OCI-LY7 (cell line): ENCODE data around the gene CTU2. TPM values are rescaled to one million over a fixed set of nuclear protein-coding genes. Genes with fewer than 3 reads are reported as not detected.

ENCODE experiments used
- BruUV-seq: library from RNA; stranded (reverse); fragments of 400-500 nt; replicated peaks from 2 replicates; lab custom pipeline; 2021; lab: Mats Ljungman, UMichigan
- CTCF ChIA-PET: fragments of 300-600 bp; sonication (Branson Sonifier 250); formaldehyde crosslinking; loops from one replicate; lab custom pipeline; 2022; ENCODE audit warnings: antibody characterized with exemption; ENCODE audit not compliant: unreplicated experiment; lab: Charles Lee
- POLR2A ChIA-PET: fragments of 300-600 bp; sonication (Branson Sonifier 250); formaldehyde crosslinking; loops from one replicate; lab custom pipeline; 2022; ENCODE audit warnings: antibody characterized with exemption; lab: Charles Lee
- DNase-seq: peaks from one replicate; pipeline ENCODE4 v3.0.0-alpha.2; 2015; ENCODE audit warnings: low spot score
- H2AFZ ChIP-seq: fragments of 200-600 bp; sonication (generic), shearing (Covaris generic); 2 replicates; pipeline ENCODE4 v1.6.1; 2014; ENCODE audit warnings: mild to moderate bottlenecking, antibody characterized with exemption, low read length, moderate library complexity
- H3K27ac ChIP-seq: fragments of 200-600 bp; sonication (generic); 2 replicates; pipeline ENCODE4 v1.5.1; 2014; ENCODE audit warnings: mixed run types, low read depth, mild to moderate bottlenecking, moderate library complexity, low read length, inconsistent platforms; ENCODE audit not compliant: poor library complexity, severe bottlenecking
- H3K36me3 ChIP-seq: fragments of 200-600 bp; sonication (generic); 2 replicates; pipeline ENCODE4 v1.6.1; 2014; ENCODE audit warnings: mild to moderate bottlenecking, antibody characterized with exemption, low read length, moderate library complexity, mixed read lengths; ENCODE audit not compliant: insufficient read depth
- H3K4me1 ChIP-seq: fragments of 200-600 bp; sonication (generic); 2 replicates; pipeline ENCODE4 v1.5.1; 2014; ENCODE audit warnings: mild to moderate bottlenecking, low read length; ENCODE audit not compliant: insufficient read depth, poor library complexity, severe bottlenecking
- H3K4me2 ChIP-seq: fragments of 200-600 bp; sonication (generic); 2 replicates; pipeline ENCODE4 v1.6.1; 2014; ENCODE audit warnings: mild to moderate bottlenecking, low read length
- H3K4me3 ChIP-seq: fragments of 200-600 bp; sonication (generic); 2 replicates; pipeline ENCODE4 v1.5.1; 2014; ENCODE audit warnings: mild to moderate bottlenecking, low read depth, low read length; ENCODE audit not compliant: poor library complexity, severe bottlenecking
- H3K79me2 ChIP-seq: fragments of 200-600 bp; sonication (generic); 2 replicates; pipeline ENCODE4 v1.6.1; 2016; ENCODE audit warnings: low read depth, mild to moderate bottlenecking, low read length, moderate library complexity, mixed read lengths; ENCODE audit not compliant: insufficient read depth
- H3K9me2 ChIP-seq: fragments of 200-600 bp; sonication (generic); 2 replicates; pipeline ENCODE4 v1.6.1; 2016; ENCODE audit warnings: mild to moderate bottlenecking, low read length, mixed read lengths; ENCODE audit not compliant: insufficient read depth
- H3K9me3 ChIP-seq: fragments of 200-600 bp; sonication (generic); 2 replicates; pipeline ENCODE4 v1.6.1; 2014; ENCODE audit warnings: mild to moderate bottlenecking, mixed run types, low read length, mixed read lengths
- H4K20me1 ChIP-seq: fragments of 200-600 bp; sonication (generic); 2 replicates; pipeline ENCODE4 v1.6.1; 2014; ENCODE audit warnings: mild to moderate bottlenecking, antibody characterized with exemption, low read length, moderate library complexity, mixed read lengths; ENCODE audit not compliant: insufficient read depth
- CTCF ChIP-seq: fragments of 200-600 bp; sonication (generic); conservative IDR thresholded peaks from 2 replicates; pipeline ENCODE4 v1.5.1; 2014; ENCODE audit warnings: mild to moderate bottlenecking, antibody characterized with exemption, low read length, moderate library complexity, mixed read lengths
- EZH2phosphoT487 ChIP-seq: fragments of 200-600 bp; sonication (generic); IDR thresholded peaks from 2 replicates; pipeline ENCODE4 v1.6.1; 2018; ENCODE audit warnings: low read depth, borderline replicate concordance, mild to moderate bottlenecking, mixed run types, antibody characterized with exemption, low read length, moderate library complexity, mixed read lengths
- intact Hi-C: fragments of 100-400 bp; cut with micrococcal nuclease; formaldehyde crosslinking; loops from one replicate; pipeline ENCODE4 v1.10.0; 2022; ENCODE audit not compliant: unreplicated experiment
- total RNA-seq, 2 experiments: library from RNA; depleted of rRNA in 1 of 2; stranded (reverse); fragments of >200 nt in 1 of 2; shearing (Covaris generic) in 1 of 2; gene quantifications; 2 replicates each; pipeline ENCODE4 v1.2.3, GENCODE V29; 2014 to 2022

The CTU2 gene
- total RNA-seq, 2 experiments from 2014 or later, result 21.9 to 24.4 TPM

GRCh38 chr16:88742896-88743605, 36.7 kb downstream of the CTU2 start:
- ChIA-PET CTCF (interaction anchor here (0.6 to 1.0 kb wide), 3 partner anchors 8 to 450 kb away, joined by 3 read pairs; partner anchors contain the start of gene PIEZO1), POLR2A (no interaction called here)
- Histone ChIP-seq H4K20me1 (no peaks in the 10 kb centered on the region), H2AFZ (no peak overlapping the region), H3K4me2 (peak overlapping the region; percentile 30; the same call in 1 of the 2 replicates), H3K9me3 (no peaks in the 10 kb centered on the region), H3K4me1 (peaks cover 55% of the 10 kb centered on the region), H3K27ac (no peak overlapping the region), H3K4me3 (no peak overlapping the region), H3K36me3 (peaks cover 5% of the 10 kb centered on the region; the same call in 1 of the 2 replicates), H3K79me2 (no peaks in the 10 kb centered on the region), H3K9me2 (no peaks in the 10 kb centered on the region)
- BruUV-seq, result no TSS peak
- intact Hi-C loops, result no loop called here
- TF ChIP-seq CTCF (no peak), EZH2phosphoT487 (no peak)
- DNase-seq, result peak; percentile 59

- POLR2A ChIA-PET, result no interaction called here
- H3K79me2 ChIP-seq, result no peaks in the 10 kb centered on the region
These were observed 37.6 kb downstream of the CTU2 start for GRCh38 chr16:88743693-88744576.

More at GRCh38 chr16:88743693-88744576, 37.6 kb downstream of the CTU2 start:
- no peak overlapping the region for H3K27ac ChIP-seq
- CTCF ChIA-PET, result interaction anchor here (1.0 kb wide), 1 partner anchor 9 kb away, joined by 3 read pairs; no protein-coding TSS in a partner anchor
- peaks cover 5% of the 10 kb centered on the region; the same call in 1 of the 2 replicates for H3K36me3 ChIP-seq
- H3K4me3 ChIP-seq, result no peak overlapping the region
- TF ChIP-seq EZH2phosphoT487 (no peak), CTCF (peak; percentile 89)
- H3K9me2 ChIP-seq, result no peaks in the 10 kb centered on the region
- H3K9me3 ChIP-seq, result no peaks in the 10 kb centered on the region
- peak; percentile 62 for DNase-seq
- peaks cover 49% of the 10 kb centered on the region for H3K4me1 ChIP-seq
- H4K20me1 ChIP-seq, result no peaks in the 10 kb centered on the region
- BruUV-seq, result no TSS peak
- intact Hi-C loops, result no loop called here
- no peak overlapping the region for H3K4me2 ChIP-seq
- H2AFZ ChIP-seq, result no peak overlapping the region
